ENCODE measurements around the gene RAB11FIP2. TPM values are rescaled to one million over a fixed set of nuclear protein-coding genes. Genes with fewer than 3 reads are reported as not detected.
"Not testable (repeated sequence)": the region's sequence is repeated elsewhere in the genome, so short reads cannot be mapped to it uniquely, and the experiment has no call there.

The RAB11FIP2 gene
- total RNA-seq, 1 experiment from 2014 or later: 12.2 TPM

GRCh38 chr10:118092209-118092608 lies 45.5 kb upstream of the RAB11FIP2 start:
- TF ChIP-seq ZNF671 (CRISPR knock-in tag; IDR thresholded peaks at IDR 0.05) (no peak), ATF2 (CRISPR knock-in tag; IDR thresholded peaks at IDR 0.05; ENCODE audit: borderline replicate concordance, low read depth) (no peak)

GRCh38 chr10:118080817-118081216 lies 34.1 kb upstream of the RAB11FIP2 start:
- CTCF ChIA-PET: no interaction called here
- TF ChIP-seq ZBTB43 (CRISPR knock-in tag; IDR thresholded peaks at IDR 0.05) (no peak), USF2 (CRISPR knock-in tag; IDR thresholded peaks at IDR 0.05) (no peak), ZNF121 (CRISPR knock-in tag; IDR thresholded peaks at IDR 0.05) (no peak), FOXJ3 (CRISPR knock-in tag; IDR thresholded peaks at IDR 0.05; ENCODE audit: borderline replicate concordance) (no peak), EMX1 (CRISPR knock-in tag; IDR thresholded peaks at IDR 0.05) (no peak)
- peaks cover 16% of the 10 kb centered on the region for H3K9me3 Mint-ChIP-seq
- H3K4me3 Mint-ChIP-seq: no peak overlapping the region
- H3K36me3 Mint-ChIP-seq: peaks cover 6% of the 10 kb centered on the region
- ATAC-seq (no peak), DNase-seq (ENCODE audit: low spot score) (no peak)
- no peaks in the 10 kb centered on the region for H3K27me3 Mint-ChIP-seq (ENCODE audit: low read depth)
- no peak overlapping the region for H3K27ac Mint-ChIP-seq
- POLR2A ChIA-PET: no interaction called here
- no peaks in the 10 kb centered on the region for H3K4me1 Mint-ChIP-seq

More at GRCh38 chr10:118092209-118092608, 45.5 kb upstream of the RAB11FIP2 start:
- ChIA-PET CTCF (interaction anchor here (0.6 kb wide), 1 partner anchor 252 kb away, joined by 4 read pairs; no protein-coding TSS in a partner anchor), POLR2A (no interaction called here)
- Mint-ChIP-seq H3K27ac (no peak overlapping the region), H3K27me3 (ENCODE audit: low read depth) (no peaks in the 10 kb centered on the region), H3K36me3 (no peaks in the 10 kb centered on the region), H3K4me1 (peaks cover 6% of the 10 kb centered on the region), H3K4me3 (no peak overlapping the region), H3K9me3 (peaks cover 3% of the 10 kb centered on the region)
- ATAC-seq (no peak), DNase-seq (ENCODE audit: low spot score) (no peak)

- Mint-ChIP-seq H3K36me3 (peaks cover 8% of the 10 kb centered on the region), H3K27me3 (ENCODE audit: low read depth) (no peaks in the 10 kb centered on the region), H3K4me1 (peaks cover 8% of the 10 kb centered on the region; the same call in 1 of the 2 replicates), H3K9me3 (peaks cover 10% of the 10 kb centered on the region), H3K4me3 (no peak overlapping the region), H3K27ac (no peak overlapping the region)
- ATAC-seq (no peak), DNase-seq (ENCODE audit: low spot score) (no peak)
- ChIA-PET POLR2A (no interaction called here), CTCF (interaction anchor here (0.6 to 0.8 kb wide), 2 partner anchors 30 to 624 kb away, joined by 3 read pairs; no protein-coding TSS in a partner anchor)
- no peak for TF ChIP-seq ZNF671 (CRISPR knock-in tag; IDR thresholded peaks at IDR 0.05)
- no peak for TF ChIP-seq SMAD3 (CRISPR knock-in tag; IDR thresholded peaks at IDR 0.05; ENCODE audit: borderline replicate concordance)
- TF ChIP-seq TP53 (CRISPR knock-in tag; IDR thresholded peaks at IDR 0.05): no peak
- no peak for TF ChIP-seq TEAD1 (CRISPR knock-in tag; IDR thresholded peaks at IDR 0.05)
- no peak for TF ChIP-seq NFYB (CRISPR knock-in tag; conservative IDR thresholded peaks at IDR 0.05; ENCODE audit: low read depth)
- TF ChIP-seq MYBL2 (CRISPR knock-in tag; IDR thresholded peaks at IDR 0.05): no peak
These were observed 30.0 kb upstream of the RAB11FIP2 start for GRCh38 chr10:118076705-118077104.

- CTCF ChIA-PET: no interaction called here
These were observed 26.1 kb upstream of the RAB11FIP2 start for GRCh38 chr10:118072840-118073239.

GRCh38 chr10:118067389-118067788 lies 20.6 kb upstream of the RAB11FIP2 start:
- ATAC-seq; H3K4me3 Mint-ChIP-seq; H3K36me3 Mint-ChIP-seq; DNase-seq (ENCODE audit: low spot score); POLR2A ChIA-PET; H3K9me3 Mint-ChIP-seq; CTCF ChIA-PET; H3K27me3 Mint-ChIP-seq (ENCODE audit: low read depth); H3K27ac Mint-ChIP-seq: not testable (repeated sequence)
- peaks cover 27% of the 10 kb centered on the region for H3K4me1 Mint-ChIP-seq

More at GRCh38 chr10:118072840-118073239, 26.1 kb upstream of the RAB11FIP2 start:
- POLR2A ChIA-PET: no interaction called here
- Mint-ChIP-seq H3K4me3 (no peak overlapping the region), H3K27ac (no peak overlapping the region), H3K4me1 (peaks cover 30% of the 10 kb centered on the region), H3K36me3 (peaks cover 8% of the 10 kb centered on the region), H3K27me3 (ENCODE audit: low read depth) (peaks cover 2% of the 10 kb centered on the region; the same call in 1 of the 2 replicates), H3K9me3 (peaks cover 10% of the 10 kb centered on the region)
- TF ChIP-seq ATF2 (CRISPR knock-in tag; IDR thresholded peaks at IDR 0.05; ENCODE audit: borderline replicate concordance, low read depth): no peak
- DNase-seq (ENCODE audit: low spot score) (no peak), ATAC-seq (no peak)

All from WTC11 (cell line).